SK-N-SH (cell line): ENCODE results near the gene NFATC3. TPM values are rescaled to one million over a fixed set of nuclear protein-coding genes. Genes with fewer than 3 reads are reported as not detected.
"Not testable (repeated sequence)": the region's sequence is repeated elsewhere in the genome, so short reads cannot be mapped to it uniquely, and the experiment has no call there.

Experiments used
- CTCF ChIA-PET: fragments of 300-600, 350-600 bp; formaldehyde crosslinking; extraction: SDS; loops from one replicate; lab custom pipeline; 2021; lab: Yijun Ruan, JAX
- POLR2A ChIA-PET: fragments of 350-600 bp; sonication (Branson Sonifier 250); formaldehyde crosslinking; extraction: SDS; loops from one replicate; lab custom pipeline; 2020; ENCODE audit warnings: antibody characterized with exemption, inconsistent platforms; lab: Yijun Ruan, JAX
- DNase-seq: peaks from one replicate; pipeline ENCODE4 v3.0.0; 2012
- H2AFZ ChIP-seq: fragments of 200-600 bp; sonication (generic); 2 replicates; pipeline ENCODE4 v1.8.1; 2016; ENCODE audit warnings: antibody characterized with exemption, mild to moderate bottlenecking, low read depth
- H3F3A ChIP-seq: fragments of 200-600 bp; sonication (generic); replicated peaks from 2 replicates; pipeline ENCODE3; 2016; ENCODE audit warnings: antibody characterized with exemption, mild to moderate bottlenecking; ENCODE audit not compliant: insufficient read depth
- H3K27ac ChIP-seq, 2 experiments: fragments of 200-500 bp in 1 of 2; fragments of 200-600 bp in 1 of 2; sonication (Bioruptor generic) in 1 of 2; sonication (generic), shearing (Covaris generic) in 1 of 2; 2 replicates each; pipeline versions ENCODE4 v1.5.1 to v1.6.1; 2014 to 2016; ENCODE audit warnings: low read depth in 2 of 2, inconsistent platforms in 1 of 2, low read length in 1 of 2, mild to moderate bottlenecking in 1 of 2, mixed read lengths in 1 of 2
- H3K27me3 ChIP-seq: fragments of 200-600 bp; sonication (generic), shearing (Covaris generic); 2 replicates; pipeline ENCODE4 v1.6.1; 2016; ENCODE audit warnings: mixed run types; ENCODE audit not compliant: insufficient read depth
- H3K36me3 ChIP-seq, 2 experiments: fragments of 200-500 bp in 1 of 2; fragments of 200-600 bp in 1 of 2; sonication (Bioruptor generic) in 1 of 2; sonication (generic) in 1 of 2; replicated peaks in 1 of 2; 2 replicates each; pipeline versions ENCODE3 to v1.5.1; 2014 to 2016; ENCODE audit warnings: low read length in 1 of 2, mild to moderate bottlenecking in 1 of 2; ENCODE audit not compliant: insufficient read depth in 2 of 2, control insufficient read depth in 1 of 2
- H3K4me1 ChIP-seq, 2 experiments: fragments of 200-500 bp in 1 of 2; fragments of 200-600 bp in 1 of 2; sonication (Bioruptor generic) in 1 of 2; sonication (generic), shearing (Covaris generic) in 1 of 2; 2 replicates each; pipeline versions ENCODE4 v1.5.1 to v1.6.1; 2014 to 2016; ENCODE audit warnings: low read depth in 1 of 2, low read length in 1 of 2, mixed run types in 1 of 2; ENCODE audit not compliant: insufficient read depth in 2 of 2, control insufficient read depth in 1 of 2
- H3K4me2 ChIP-seq: fragments of 200-600 bp; sonication (generic), shearing (Covaris generic); 2 replicates; pipeline ENCODE4 v1.6.1; 2017; ENCODE audit warnings: mixed run types
- H3K4me3 ChIP-seq, 2 experiments: fragments of 200-500 bp in 1 of 2; fragments of 200-600 bp in 1 of 2; sonication (Bioruptor generic) in 1 of 2; sonication (generic), shearing (Covaris generic) in 1 of 2; 2 replicates each; pipeline versions ENCODE4 v1.5.1 to v1.8.1; 2014 to 2016; ENCODE audit warnings: low read depth in 2 of 2, inconsistent platforms in 1 of 2, low read length in 1 of 2, mild to moderate bottlenecking in 1 of 2, mixed read lengths in 1 of 2, moderate library complexity in 1 of 2
- H3K79me2 ChIP-seq: fragments of 200-600 bp; sonication (generic); 2 replicates; pipeline ENCODE4 v1.8.1; 2017; ENCODE audit warnings: mild to moderate bottlenecking; ENCODE audit not compliant: insufficient read depth
- H3K9ac ChIP-seq: fragments of 200-600 bp; sonication (generic); 2 replicates; pipeline ENCODE4 v1.6.1; 2017; ENCODE audit warnings: mixed run types
- H3K9me2 ChIP-seq: fragments of 200-600 bp; sonication (generic); 2 replicates; pipeline ENCODE4 v1.6.1; 2017; ENCODE audit warnings: mixed run types
- H3K9me3 ChIP-seq: fragments of 200-600 bp; sonication (generic); 2 replicates; pipeline ENCODE4 v1.6.1; 2017; ENCODE audit warnings: mixed run types, mild to moderate bottlenecking, moderate library complexity
- H4K20me1 ChIP-seq: fragments of 200-600 bp; sonication (generic); 2 replicates; pipeline ENCODE4 v1.6.1; 2017; ENCODE audit warnings: mild to moderate bottlenecking, mixed run types; ENCODE audit not compliant: insufficient read depth
- CHD2 ChIP-seq: fragments of 150-350 bp; IDR thresholded peaks from 2 replicates; pipeline ENCODE4 v1.6.1; 2018; ENCODE audit warnings: low read length; ENCODE audit not compliant: partially characterized antibody
- EP300 ChIP-seq, 2 experiments: IDR thresholded peaks; 2 replicates each; pipeline versions ENCODE4 v1.4.0 to v1.6.1; 2012; ENCODE audit warnings: borderline replicate concordance in 1 of 2, low read depth in 1 of 2, low read length in 1 of 2
- FOXJ3 ChIP-seq: sonication (generic); formaldehyde crosslinking; IDR thresholded peaks from 2 replicates; pipeline ENCODE4 v1.5.1; 2020; ENCODE audit warnings: mild to moderate bottlenecking, missing genetic modification reagents
- GABPA ChIP-seq: IDR thresholded peaks from 2 replicates; pipeline ENCODE4 v1.4.0; 2012; ENCODE audit warnings: low read depth, mild to moderate bottlenecking
- JUND ChIP-seq: IDR thresholded peaks from 2 replicates; pipeline ENCODE4 v1.4.0; 2012
- MXI1 ChIP-seq: IDR thresholded peaks from 2 replicates; pipeline ENCODE4 v1.6.1; 2012; ENCODE audit warnings: mild to moderate bottlenecking, low read depth, low read length, improper control_type of control experiment
- NFIC ChIP-seq: IDR thresholded peaks from 2 replicates; pipeline ENCODE4 v1.4.0; 2012; ENCODE audit warnings: borderline replicate concordance
- POLR2AphosphoS5 ChIP-seq: IDR thresholded peaks from 2 replicates; pipeline ENCODE4 v1.6.1; 2012; ENCODE audit warnings: low read depth, low read length
- RAD21 ChIP-seq: IDR thresholded peaks from 2 replicates; pipeline ENCODE4 v1.6.1; 2012; ENCODE audit warnings: mild to moderate bottlenecking, low read length
- RCOR1 ChIP-seq: fragments of 150-350 bp; IDR thresholded peaks from 2 replicates; pipeline ENCODE4 v1.6.1; 2017; ENCODE audit warnings: antibody characterized with exemption, low read length
- RFX5 ChIP-seq: IDR thresholded peaks from 2 replicates; pipeline ENCODE4 v1.6.1; 2012; ENCODE audit warnings: mild to moderate bottlenecking, improper control_type of control experiment, low read length
- TEAD4 ChIP-seq: IDR thresholded peaks from 2 replicates; pipeline ENCODE4 v1.4.0; 2012; ENCODE audit warnings: mild to moderate bottlenecking, borderline replicate concordance; ENCODE audit not compliant: insufficient read depth
- WGBS: methylation state at CpG from one replicate; pipeline ENCODE4 v1.1.6; 2017; ENCODE audit warnings: low lambda C conversion rate; 5-methylcytosine and 5-hydroxymethylcytosine counted together
- polyA plus RNA-seq, 3 experiments: library from polyadenylated mRNA; depleted of rRNA; stranded (reverse); fragments of >200 nt; gene quantifications; 2 replicates each; pipeline ENCODE4 v1.2.3, GENCODE V29; 2012
- TF ChIP-seq, protein P1 (sequence below): fragments of 150-350 bp; IDR thresholded peaks from 2 replicates; pipeline ENCODE4 v1.6.1; 2016; ENCODE audit warnings: mild to moderate bottlenecking, low read depth, low read length
- TF ChIP-seq, protein P2 (sequence below): IDR thresholded peaks from 2 replicates; pipeline ENCODE4; 2012
- TF ChIP-seq, protein P3 (sequence below): IDR thresholded peaks from 2 replicates; pipeline ENCODE4 v1.4.0; 2012; ENCODE audit warnings: low read depth
- TF ChIP-seq, protein P4 (sequence below): IDR thresholded peaks from 2 replicates; pipeline ENCODE4 v1.6.1; 2012; ENCODE audit warnings: mild to moderate bottlenecking, low read depth, low read length, moderate library complexity
- TF ChIP-seq, protein P5 (sequence below): fragments of 150-350 bp; IDR thresholded peaks from 2 replicates; pipeline ENCODE4 v1.6.1; 2017; ENCODE audit warnings: antibody characterized with exemption, low read length, low read depth, borderline replicate concordance

The NFATC3 gene
- polyA plus RNA-seq, 1 of the 3 experiments (the other 2 are of a cell fraction), result 5.7 TPM

DNA sequence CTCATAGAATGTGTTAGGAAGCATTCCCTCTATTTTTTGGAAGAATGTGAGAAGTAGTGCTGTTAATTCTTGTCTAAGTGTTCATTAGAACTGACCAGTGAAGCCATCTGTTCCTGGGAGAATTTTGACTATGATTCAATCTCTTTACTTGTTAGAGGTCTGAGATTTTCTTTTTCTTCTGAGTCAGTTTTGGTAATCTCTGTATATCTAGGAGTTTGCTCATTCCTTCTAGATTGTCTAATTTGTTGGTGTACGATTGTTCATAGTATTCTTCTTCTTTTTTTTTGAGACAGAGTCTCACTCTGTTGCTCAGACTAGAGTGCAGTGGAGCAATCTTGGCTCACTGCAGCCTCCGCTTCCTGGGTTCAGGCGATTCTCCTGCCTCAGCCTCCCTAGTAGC lies 20.4 kb downstream of the NFATC3 start:
- Histone ChIP-seq H3F3A (no peaks in the 10 kb centered on the region), H4K20me1 (no peaks in the 10 kb centered on the region; the same call in 1 of the 2 replicates), H3K9ac (no peak overlapping the region), H3K27ac (no peak overlapping the region), H3K4me1 (no peaks in the 10 kb centered on the region), H3K9me2 (no peaks in the 10 kb centered on the region), H3K4me2 (no peak overlapping the region), H3K9me3 (peaks cover 17% of the 10 kb centered on the region; the same call in 1 of the 2 replicates), H3K36me3 (peaks cover 0 to 6% of the 10 kb centered on the region in 2 experiments), H3K4me3 (no peak overlapping the region), H3K27me3 (no peaks in the 10 kb centered on the region), H3K79me2 (peaks cover 98% of the 10 kb centered on the region), H2AFZ (no peak overlapping the region)
- WGBS, result 94% methylated on average over 3 of the region's 3 CpGs
- DNase-seq, result no peak
- ChIA-PET POLR2A (no interaction called here), CTCF (no interaction called here)
- TF ChIP-seq NFIC (no peak), RCOR1 (no peak), FOXJ3 (no peak), EP300 (IDR thresholded peaks at IDR 0.05; ENCODE audit: borderline replicate concordance in 1 of 2, low read depth in 1 of 2, low read length in 1 of 2) (no peak), GABPA (no peak), JUND (no peak), TEAD4 (no peak), POLR2AphosphoS5 (no peak), MXI1 (no peak), CHD2 (no peak), RAD21 (no peak), RFX5 (no peak)
- TF ChIP-seq, protein P1, sequence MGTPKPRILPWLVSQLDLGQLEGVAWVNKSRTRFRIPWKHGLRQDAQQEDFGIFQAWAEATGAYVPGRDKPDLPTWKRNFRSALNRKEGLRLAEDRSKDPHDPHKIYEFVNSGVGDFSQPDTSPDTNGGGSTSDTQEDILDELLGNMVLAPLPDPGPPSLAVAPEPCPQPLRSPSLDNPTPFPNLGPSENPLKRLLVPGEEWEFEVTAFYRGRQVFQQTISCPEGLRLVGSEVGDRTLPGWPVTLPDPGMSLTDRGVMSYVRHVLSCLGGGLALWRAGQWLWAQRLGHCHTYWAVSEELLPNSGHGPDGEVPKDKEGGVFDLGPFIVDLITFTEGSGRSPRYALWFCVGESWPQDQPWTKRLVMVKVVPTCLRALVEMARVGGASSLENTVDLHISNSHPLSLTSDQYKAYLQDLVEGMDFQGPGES, result no peak
- TF ChIP-seq, protein P2, sequence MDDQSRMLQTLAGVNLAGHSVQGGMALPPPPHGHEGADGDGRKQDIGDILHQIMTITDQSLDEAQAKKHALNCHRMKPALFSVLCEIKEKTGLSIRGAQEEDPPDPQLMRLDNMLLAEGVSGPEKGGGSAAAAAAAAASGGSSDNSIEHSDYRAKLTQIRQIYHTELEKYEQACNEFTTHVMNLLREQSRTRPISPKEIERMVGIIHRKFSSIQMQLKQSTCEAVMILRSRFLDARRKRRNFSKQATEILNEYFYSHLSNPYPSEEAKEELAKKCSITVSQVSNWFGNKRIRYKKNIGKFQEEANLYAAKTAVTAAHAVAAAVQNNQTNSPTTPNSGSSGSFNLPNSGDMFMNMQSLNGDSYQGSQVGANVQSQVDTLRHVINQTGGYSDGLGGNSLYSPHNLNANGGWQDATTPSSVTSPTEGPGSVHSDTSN, result no peak
- TF ChIP-seq, protein P3, sequence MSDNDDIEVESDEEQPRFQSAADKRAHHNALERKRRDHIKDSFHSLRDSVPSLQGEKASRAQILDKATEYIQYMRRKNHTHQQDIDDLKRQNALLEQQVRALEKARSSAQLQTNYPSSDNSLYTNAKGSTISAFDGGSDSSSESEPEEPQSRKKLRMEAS, result no peak
- TF ChIP-seq, protein P4, sequence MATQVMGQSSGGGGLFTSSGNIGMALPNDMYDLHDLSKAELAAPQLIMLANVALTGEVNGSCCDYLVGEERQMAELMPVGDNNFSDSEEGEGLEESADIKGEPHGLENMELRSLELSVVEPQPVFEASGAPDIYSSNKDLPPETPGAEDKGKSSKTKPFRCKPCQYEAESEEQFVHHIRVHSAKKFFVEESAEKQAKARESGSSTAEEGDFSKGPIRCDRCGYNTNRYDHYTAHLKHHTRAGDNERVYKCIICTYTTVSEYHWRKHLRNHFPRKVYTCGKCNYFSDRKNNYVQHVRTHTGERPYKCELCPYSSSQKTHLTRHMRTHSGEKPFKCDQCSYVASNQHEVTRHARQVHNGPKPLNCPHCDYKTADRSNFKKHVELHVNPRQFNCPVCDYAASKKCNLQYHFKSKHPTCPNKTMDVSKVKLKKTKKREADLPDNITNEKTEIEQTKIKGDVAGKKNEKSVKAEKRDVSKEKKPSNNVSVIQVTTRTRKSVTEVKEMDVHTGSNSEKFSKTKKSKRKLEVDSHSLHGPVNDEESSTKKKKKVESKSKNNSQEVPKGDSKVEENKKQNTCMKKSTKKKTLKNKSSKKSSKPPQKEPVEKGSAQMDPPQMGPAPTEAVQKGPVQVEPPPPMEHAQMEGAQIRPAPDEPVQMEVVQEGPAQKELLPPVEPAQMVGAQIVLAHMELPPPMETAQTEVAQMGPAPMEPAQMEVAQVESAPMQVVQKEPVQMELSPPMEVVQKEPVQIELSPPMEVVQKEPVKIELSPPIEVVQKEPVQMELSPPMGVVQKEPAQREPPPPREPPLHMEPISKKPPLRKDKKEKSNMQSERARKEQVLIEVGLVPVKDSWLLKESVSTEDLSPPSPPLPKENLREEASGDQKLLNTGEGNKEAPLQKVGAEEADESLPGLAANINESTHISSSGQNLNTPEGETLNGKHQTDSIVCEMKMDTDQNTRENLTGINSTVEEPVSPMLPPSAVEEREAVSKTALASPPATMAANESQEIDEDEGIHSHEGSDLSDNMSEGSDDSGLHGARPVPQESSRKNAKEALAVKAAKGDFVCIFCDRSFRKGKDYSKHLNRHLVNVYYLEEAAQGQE, result no peak
- TF ChIP-seq, protein P5, sequence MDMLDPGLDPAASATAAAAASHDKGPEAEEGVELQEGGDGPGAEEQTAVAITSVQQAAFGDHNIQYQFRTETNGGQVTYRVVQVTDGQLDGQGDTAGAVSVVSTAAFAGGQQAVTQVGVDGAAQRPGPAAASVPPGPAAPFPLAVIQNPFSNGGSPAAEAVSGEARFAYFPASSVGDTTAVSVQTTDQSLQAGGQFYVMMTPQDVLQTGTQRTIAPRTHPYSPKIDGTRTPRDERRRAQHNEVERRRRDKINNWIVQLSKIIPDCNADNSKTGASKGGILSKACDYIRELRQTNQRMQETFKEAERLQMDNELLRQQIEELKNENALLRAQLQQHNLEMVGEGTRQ, result no peak

DNA sequence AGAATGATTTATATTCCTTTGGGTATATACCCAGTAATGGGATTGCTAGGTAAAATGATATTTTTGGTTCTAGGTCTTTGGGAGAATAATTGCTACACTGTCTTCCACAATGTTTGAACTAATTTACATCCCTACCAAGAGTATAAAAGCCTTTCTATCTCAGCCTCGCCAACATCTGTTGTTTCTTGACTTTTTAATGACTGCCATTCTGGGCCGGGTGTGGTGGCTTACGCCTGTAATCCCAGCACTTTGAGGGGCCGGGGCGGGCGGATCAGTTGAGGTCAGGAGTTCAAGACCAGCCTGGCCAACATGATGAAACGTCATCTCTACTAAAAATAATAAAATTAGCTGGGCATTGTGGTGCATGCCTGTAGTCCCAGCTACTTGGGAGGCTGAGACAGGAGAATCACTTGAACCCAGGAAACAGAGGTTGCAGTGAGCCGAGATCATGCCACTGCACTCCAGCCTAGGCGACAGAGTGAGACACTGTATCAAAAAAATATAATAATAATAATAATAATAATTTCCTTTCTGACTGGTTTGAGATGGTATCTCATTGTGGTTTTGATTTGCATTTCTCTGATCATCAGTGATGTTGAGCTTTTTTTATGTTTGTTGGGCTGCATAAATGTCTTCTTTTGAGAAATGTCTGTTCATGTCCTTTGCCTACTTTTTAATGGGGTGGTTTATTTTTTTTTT lies 22.2 kb downstream of the NFATC3 start:
- H3K4me2 ChIP-seq, H3F3A ChIP-seq, H3K27me3 ChIP-seq, H2AFZ ChIP-seq, H3K4me1 ChIP-seq, DNase-seq, H3K9me2 ChIP-seq, POLR2A ChIA-PET, H3K36me3 ChIP-seq, H4K20me1 ChIP-seq, H3K4me3 ChIP-seq, H3K9ac ChIP-seq, H3K27ac ChIP-seq: not testable (repeated sequence)
- Histone ChIP-seq H3K79me2 (peaks cover 98% of the 10 kb centered on the region), H3K9me3 (peaks cover 21% of the 10 kb centered on the region; the same call in 1 of the 2 replicates)
- WGBS, result 98% methylated on average over 9 of the region's 9 CpGs
- CTCF ChIA-PET, result interaction anchor here (0.8 to 2.7 kb wide), 2 partner anchors 13 to 21 kb away, joined by 3 to 13 read pairs; no protein-coding TSS in a partner anchor

DNA sequence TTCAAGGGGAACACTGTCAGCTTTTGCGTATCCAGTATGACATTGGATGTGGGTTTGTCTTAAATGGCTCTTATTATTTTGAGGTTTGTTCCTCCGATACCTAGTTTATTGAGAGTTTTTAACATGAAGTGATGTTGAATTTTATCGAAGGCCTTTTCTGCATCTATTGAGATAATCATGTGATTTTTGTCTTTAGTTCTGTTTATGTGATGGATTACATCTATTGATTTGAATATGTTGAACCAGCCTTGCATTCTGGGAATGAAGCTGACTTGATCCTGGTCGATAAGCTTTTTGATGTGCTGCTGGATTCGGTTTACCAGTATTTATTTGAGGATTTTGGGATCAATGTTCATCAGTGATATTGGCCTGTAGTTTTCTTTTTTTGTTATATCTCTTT lies 24.0 kb downstream of the NFATC3 start:
- POLR2A ChIA-PET, result not testable (repeated sequence)
- H3K79me2 ChIP-seq, result peaks cover 98% of the 10 kb centered on the region
- CTCF ChIA-PET, result interaction anchor here (2.7 kb wide), 1 partner anchor 15 kb away, joined by 13 read pairs; no protein-coding TSS in a partner anchor

More for the DNA sequence above, 24.0 kb downstream of the NFATC3 start:
- not testable (repeated sequence) for H4K20me1 ChIP-seq, H3K27ac ChIP-seq, DNase-seq, H2AFZ ChIP-seq, H3K4me2 ChIP-seq, H3K27me3 ChIP-seq, H3K9ac ChIP-seq, H3K4me3 ChIP-seq, H3F3A ChIP-seq, H3K4me1 ChIP-seq, H3K9me2 ChIP-seq, H3K36me3 ChIP-seq
- 94% methylated on average over 5 of the region's 5 CpGs for WGBS
- H3K9me3 ChIP-seq, result peaks cover 21% of the 10 kb centered on the region; the same call in 1 of the 2 replicates
